Stimulated activated CD4-positive, alpha-beta T cell treated with anti-CD3 and anti-CD28 coated beads, Interleukin-15, amount 100 ng/mL, for 48 hours (primary cell): Measurements from ENCODE around the gene TEAD2.
"Not testable (repeated sequence)": the region's sequence is repeated elsewhere in the genome, so short reads cannot be mapped to it uniquely, and the experiment has no call there.

Experiments
- DNase-seq, 2 donors: peaks; one replicate each; pipeline ENCODE4 v3.0.0-alpha.2; 2020; ENCODE audit warnings: low read depth in 2 of 2

Gene TEAD2

GRCh38 chr19:49333418-49333805 lies 28.8 kb downstream of the TEAD2 start:
- DNase-seq = no peak

- not testable (repeated sequence) for DNase-seq
Measured at GRCh38 chr19:49332691-49333417, 29.4 kb downstream of the TEAD2 start.

- peak; percentile 52 to 63 for DNase-seq
Measured at GRCh38 chr19:49331616-49332055, 30.6 kb downstream of the TEAD2 start.

- DNase-seq = not testable (repeated sequence)
Measured at GRCh38 chr19:49331187-49331586, 31.0 kb downstream of the TEAD2 start.

- no peak for DNase-seq
Measured at GRCh38 chr19:49328741-49329140, 33.5 kb downstream of the TEAD2 start.

- DNase-seq = no peak
Measured at GRCh38 chr19:49327878-49328544, 34.2 kb downstream of the TEAD2 start.

- no peak for DNase-seq
Measured at GRCh38 chr19:49326165-49326704, 36.0 kb downstream of the TEAD2 start.

GRCh38 chr19:49325756-49326155 lies 36.5 kb downstream of the TEAD2 start:
- not testable (repeated sequence) for DNase-seq

- DNase-seq = no peak
Measured at GRCh38 chr19:49324801-49325576, 37.2 kb downstream of the TEAD2 start, which contains the start of gene SLC6A16. Gene SLC6A16, minus strand, starts transcription at chr19:49325191. Its CDS starts 13,844 bp downstream, at chr19:49311347.

- no peak for DNase-seq
Measured at GRCh38 chr19:49318296-49318695, 43.9 kb downstream of the TEAD2 start.

- DNase-seq = no peak
Measured at GRCh38 chr19:49316284-49316683, 45.9 kb downstream of the TEAD2 start.

GRCh38 chr19:49315111-49315510 lies 47.1 kb downstream of the TEAD2 start:
- DNase-seq = no peak

GRCh38 chr19:49309087-49309486 lies 53.1 kb downstream of the TEAD2 start:
- DNase-seq = no peak

GRCh38 chr19:49306734-49307133 lies 55.5 kb downstream of the TEAD2 start:
- not testable (repeated sequence) for DNase-seq

GRCh38 chr19:49301866-49302252 lies 60.4 kb downstream of the TEAD2 start:
- no peak for DNase-seq

GRCh38 chr19:49301165-49301865 lies 60.9 kb downstream of the TEAD2 start:
- peak; percentile 71 to 75 for DNase-seq

- DNase-seq = not testable (repeated sequence)
Measured at GRCh38 chr19:49298653-49299052, 63.6 kb downstream of the TEAD2 start.

- DNase-seq = no peak
Measured at GRCh38 chr19:49297403-49297802, 64.8 kb downstream of the TEAD2 start.

- DNase-seq = no peak
Measured at GRCh38 chr19:49295208-49295880, 66.9 kb downstream of the TEAD2 start.

- no peak for DNase-seq
Measured at GRCh38 chr19:49294401-49294800, 67.8 kb downstream of the TEAD2 start.
